Erythroblast (primary cell): ENCODE results near the gene AP2A2.

Experiments
- DNase-seq, 2 experiments: peaks; one replicate each; lab custom pipeline; 2025; lab: John Stamatoyannopoulos, UW
- GATA1 ChIP-seq: IDR thresholded peaks from 2 replicates; pipeline ENCODE4 v1.6.1; 2011; ENCODE audit warnings: low read depth, mild to moderate bottlenecking, control low read depth, low read length, moderate library complexity
- POLR2A ChIP-seq: IDR thresholded peaks from 2 replicates; pipeline ENCODE4 v1.6.1; 2011; ENCODE audit warnings: mild to moderate bottlenecking, low read length

Gene AP2A2

GRCh38 chr11:940496-941135 is 14.9 kb downstream of the AP2A2 start:
- TF ChIP-seq GATA1 (no peak), POLR2A (no peak)
- DNase-seq, result no peak

GRCh38 chr11:942823-943222 is 17.2 kb downstream of the AP2A2 start:
- DNase-seq, result peak in 1 of 2 experiments; percentile 51
- no peak for TF ChIP-seq POLR2A
- no peak for TF ChIP-seq GATA1

- TF ChIP-seq POLR2A (no peak), GATA1 (no peak)
Observed at GRCh38 chr11:944711-945470, 19.2 kb downstream of the AP2A2 start.

GRCh38 chr11:945986-946385 is 20.3 kb downstream of the AP2A2 start:
- TF ChIP-seq GATA1 (no peak), POLR2A (no peak)
- peak; percentile 61 to 67 for DNase-seq

More at GRCh38 chr11:944711-945470, 19.2 kb downstream of the AP2A2 start:
- peak in 1 of 2 experiments; percentile 15 for DNase-seq

- no peak for TF ChIP-seq POLR2A
- no peak for TF ChIP-seq GATA1
- DNase-seq, result no peak
Observed at GRCh38 chr11:947744-948143, 22.1 kb downstream of the AP2A2 start.

DNA sequence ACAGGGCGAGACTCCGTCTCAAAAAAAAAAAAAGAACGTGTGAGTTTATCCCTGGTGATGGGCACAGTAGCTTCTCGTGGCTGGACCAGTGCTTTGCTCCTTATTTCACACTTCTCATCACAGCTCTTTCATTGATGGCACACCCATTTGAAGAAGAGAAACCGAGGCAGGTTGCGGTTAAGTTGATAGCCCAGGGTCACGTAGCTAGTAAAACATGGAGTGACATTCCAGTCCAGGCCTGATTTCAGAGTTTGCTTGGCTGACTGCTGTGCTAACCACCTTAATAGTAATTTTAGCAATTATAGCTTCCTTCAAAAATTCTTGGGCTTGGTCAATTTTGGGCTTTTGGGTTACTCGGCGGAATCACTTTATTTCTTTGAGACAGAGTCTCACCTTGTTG is 25.8 kb downstream of the AP2A2 start:
- TF ChIP-seq GATA1 (no peak), POLR2A (no peak)
- no peak for DNase-seq

- DNase-seq, result peak in 1 of 2 experiments; percentile 24
- TF ChIP-seq POLR2A, result no peak
- no peak for TF ChIP-seq GATA1
Observed at GRCh38 chr11:952406-953385, 27.0 kb downstream of the AP2A2 start.

- no peak for DNase-seq
- TF ChIP-seq GATA1, result no peak
Observed at GRCh38 chr11:953512-953911, 27.8 kb downstream of the AP2A2 start.

DNA sequence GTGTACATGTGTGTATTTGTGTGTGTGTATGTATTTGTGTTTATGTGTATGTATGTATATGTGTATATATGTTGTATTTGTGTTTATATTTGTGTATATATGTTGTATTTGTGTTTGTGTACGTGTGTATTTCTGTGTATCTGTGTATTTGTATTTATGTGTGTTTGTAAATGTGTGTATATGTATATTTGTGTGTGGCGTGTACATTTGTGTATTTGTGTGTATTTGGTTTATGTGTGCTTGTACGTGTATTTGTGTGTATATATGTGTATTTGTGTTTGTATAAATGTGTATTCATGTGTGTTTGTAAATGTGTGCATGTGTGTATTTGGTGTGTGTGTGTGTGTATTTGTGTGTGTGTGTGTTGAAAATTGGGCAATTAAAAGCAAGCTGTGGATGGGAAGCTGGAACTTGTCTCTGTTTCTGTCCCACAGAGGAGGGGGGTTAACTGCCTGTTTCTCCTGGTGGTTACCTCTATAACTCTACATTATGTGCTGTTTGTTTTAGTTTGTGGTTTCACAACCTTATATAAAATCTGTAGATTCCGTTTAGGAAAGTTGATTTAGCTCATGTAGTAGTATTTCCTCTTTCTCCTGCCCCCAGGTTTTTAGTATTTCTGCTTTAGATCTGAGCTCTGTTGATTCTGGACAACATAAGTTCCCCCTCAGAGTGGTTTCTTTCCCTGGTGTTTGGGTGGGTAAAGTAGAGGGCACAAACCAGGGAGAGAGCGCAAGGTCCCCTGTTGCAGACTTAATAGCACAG is 28.9 kb downstream of the AP2A2 start:
- DNase-seq, result no peak
- no peak for TF ChIP-seq GATA1
- TF ChIP-seq POLR2A, result no peak

- DNase-seq, result no peak
- TF ChIP-seq GATA1, result no peak
- no peak for TF ChIP-seq POLR2A
Observed at GRCh38 chr11:955154-956063, 29.7 kb downstream of the AP2A2 start.

DNA sequence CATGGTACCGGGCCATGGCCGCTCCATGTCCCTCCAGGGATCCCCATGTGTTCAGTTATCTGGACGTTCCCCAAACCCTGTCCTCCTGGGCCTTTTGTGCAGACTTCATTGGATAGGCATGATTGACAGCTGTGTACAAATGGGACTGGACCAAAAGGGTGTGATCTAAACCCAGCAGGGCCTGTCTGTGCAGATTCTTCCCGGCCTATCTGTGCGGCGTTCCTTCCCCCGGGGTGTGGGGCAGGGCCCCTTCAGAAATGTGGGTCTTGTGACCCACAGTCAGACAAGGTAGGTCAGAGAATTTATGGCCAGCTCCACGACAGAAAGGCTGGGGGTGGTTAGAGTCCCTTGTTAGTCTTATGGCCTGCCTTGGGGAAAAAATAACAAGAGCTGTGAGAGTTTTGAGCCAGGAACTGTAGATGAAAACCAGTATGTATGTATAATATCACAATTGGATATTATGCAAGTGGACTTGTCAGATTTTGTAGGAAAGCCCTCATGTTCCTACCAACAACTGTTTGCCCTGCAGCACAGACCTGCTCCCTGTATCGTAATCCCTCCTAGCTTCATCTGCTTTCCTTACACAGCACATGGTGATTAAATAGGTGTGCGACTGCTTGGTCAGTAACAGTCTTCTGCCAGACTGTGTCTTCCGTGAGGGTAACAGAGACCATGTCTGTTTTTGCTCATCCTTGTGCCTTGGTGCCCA is 31.7 kb downstream of the AP2A2 start:
- TF ChIP-seq GATA1 (no peak), POLR2A (no peak)
- DNase-seq, result no peak

DNA sequence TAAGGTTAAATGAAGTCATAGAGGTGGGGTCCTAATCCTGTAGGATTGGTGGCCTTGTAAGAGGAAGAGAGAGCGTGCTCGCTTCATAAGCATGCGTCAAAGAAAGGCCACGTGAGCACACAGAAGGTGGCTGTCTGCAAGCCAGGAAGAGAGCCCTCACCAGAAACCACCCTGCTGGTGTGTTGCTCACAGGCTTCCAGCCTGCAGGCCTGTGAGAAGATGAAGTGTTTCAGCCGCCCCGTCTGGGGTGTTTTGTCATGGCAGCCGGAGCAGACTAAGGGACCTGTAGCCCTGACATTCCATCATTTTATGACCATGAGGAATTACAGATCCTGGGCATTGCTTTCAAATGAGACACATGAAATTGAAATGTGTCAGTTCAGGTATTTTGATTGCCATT is 32.4 kb downstream of the AP2A2 start:
- TF ChIP-seq POLR2A (no peak), GATA1 (no peak)
- no peak for DNase-seq
